Middle frontal gyrus (tissue), 1 donor: ENCODE results near the gene ABTB2.

Experiments used
- DNase-seq: peaks from one replicate; pipeline ENCODE4 v3.0.0-alpha.2; 2015; ENCODE audit warnings: low spot score; ENCODE audit errors: extremely low spot score

ABTB2 gene

DNA sequence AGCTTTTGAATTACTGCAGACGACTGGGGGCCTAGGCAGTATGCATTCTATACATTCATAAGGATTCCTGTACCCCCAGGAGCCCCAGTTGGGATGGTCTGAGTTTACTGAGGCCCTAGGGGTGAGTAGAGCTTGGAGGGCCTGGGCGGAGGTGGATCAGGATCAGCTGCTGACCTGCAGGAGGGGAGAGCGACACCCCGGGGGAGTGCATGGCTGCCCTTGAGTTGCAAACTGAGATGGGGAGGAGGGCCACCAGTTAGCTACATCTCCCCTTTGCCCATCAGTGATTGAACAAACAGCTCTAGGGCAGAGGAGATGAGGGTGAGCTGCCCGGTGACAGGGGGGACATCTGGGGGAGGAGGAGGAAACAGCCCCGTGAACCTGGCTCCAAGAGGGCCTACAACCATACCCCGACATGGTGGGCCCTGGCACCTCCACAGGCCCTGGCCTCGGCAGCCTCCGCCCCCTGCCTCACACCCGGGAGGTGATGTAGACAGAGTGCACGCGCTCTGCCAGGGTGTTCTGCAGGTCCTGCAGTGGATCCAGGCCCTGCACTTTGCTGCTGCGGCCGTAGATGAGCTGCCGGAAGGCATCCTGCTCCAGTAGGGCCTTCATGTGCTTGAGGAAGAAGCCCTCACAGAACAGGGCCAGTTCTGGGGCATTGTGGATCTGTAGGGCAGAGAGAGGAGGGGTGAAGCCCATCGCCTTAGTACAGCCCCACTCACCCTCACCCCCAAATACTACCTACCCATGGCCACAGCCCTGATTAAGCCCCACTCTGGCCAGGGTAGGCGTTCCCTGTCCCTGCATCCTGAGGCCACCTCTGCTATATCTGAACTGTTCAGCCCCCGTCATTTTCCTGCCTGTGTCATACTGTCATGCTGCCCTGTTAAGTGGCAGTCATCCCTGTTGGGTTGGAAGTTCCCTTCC lies 205.6 kb downstream of the ABTB2 start:
- no peak for DNase-seq

- DNase-seq: no peak
Observed at GRCh38 chr11:34151166-34151565, 206.6 kb downstream of the ABTB2 start.

GRCh38 chr11:34150494-34151151 lies 207.2 kb downstream of the ABTB2 start:
- no peak for DNase-seq

DNA sequence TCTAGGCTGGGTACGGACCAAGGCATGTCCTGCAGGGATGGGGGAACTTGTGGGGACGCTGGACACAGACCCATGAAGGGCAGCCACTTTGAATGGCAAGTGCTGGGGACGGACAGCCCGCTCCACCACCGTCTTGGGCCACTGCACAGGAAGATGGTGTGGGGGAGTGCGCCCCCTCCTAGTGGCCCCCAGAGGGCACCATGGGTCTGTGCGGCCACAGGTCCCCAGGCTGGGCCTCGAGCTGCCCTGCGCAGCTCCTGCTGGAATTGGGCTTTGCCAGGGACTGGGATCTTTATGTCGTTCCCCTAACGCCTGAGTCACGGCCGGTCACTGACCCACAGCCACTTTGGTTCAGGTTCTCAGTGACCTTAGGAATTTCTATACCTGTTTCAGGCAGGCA lies 208.0 kb downstream of the ABTB2 start:
- no peak for DNase-seq

DNA sequence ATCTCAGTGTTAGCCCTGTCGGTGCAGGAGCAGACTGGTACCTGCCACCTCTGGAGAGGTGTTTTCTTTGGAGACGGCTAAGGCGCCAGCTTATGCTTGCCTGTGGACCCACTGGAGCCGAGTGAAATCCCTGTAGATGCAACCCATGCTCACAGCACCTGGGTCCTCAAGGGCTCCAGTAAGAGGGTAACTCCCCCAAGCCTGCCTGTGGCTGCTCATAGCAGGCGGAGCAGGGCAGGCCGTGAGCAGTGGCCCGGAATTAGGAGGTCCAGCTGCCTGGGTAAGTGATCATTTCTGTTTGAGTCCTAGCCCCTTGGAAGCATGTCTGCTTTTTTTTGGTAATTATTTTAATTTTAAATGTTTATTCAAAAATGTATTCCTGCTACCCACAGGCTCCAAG lies 208.5 kb downstream of the ABTB2 start:
- DNase-seq: no peak

DNA sequence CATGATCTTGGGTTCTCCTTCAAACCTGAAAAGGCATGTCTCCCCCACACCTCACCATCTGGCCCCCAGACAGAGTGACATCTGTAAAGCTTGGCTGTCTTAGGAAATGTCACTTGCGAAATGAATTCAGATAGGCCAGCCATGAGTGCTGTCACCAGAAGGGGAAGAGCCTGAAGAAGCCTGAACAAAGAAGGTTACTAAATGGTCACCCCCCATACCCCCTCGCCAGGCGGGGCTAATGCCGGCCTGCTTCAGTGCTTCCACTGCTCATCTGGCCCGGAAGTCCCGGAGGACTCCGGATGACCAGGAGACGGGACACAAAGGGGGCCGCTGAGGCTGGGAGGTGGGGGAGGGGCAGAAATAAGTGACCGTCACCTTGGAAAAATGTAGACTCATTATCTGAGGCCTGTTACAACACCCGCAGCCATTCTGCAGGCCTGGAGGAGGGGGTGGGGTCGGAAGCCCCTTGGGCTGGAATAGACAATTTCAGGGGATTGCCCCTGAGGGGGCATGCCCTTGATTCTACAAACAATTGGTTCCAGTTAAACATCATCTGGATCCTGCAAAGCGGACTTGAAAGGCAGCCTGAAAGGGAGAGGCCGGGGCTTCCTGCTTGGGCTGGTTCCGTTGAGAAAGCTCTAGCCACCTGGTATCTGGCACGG lies 209.2 kb downstream of the ABTB2 start:
- no peak for DNase-seq

DNA sequence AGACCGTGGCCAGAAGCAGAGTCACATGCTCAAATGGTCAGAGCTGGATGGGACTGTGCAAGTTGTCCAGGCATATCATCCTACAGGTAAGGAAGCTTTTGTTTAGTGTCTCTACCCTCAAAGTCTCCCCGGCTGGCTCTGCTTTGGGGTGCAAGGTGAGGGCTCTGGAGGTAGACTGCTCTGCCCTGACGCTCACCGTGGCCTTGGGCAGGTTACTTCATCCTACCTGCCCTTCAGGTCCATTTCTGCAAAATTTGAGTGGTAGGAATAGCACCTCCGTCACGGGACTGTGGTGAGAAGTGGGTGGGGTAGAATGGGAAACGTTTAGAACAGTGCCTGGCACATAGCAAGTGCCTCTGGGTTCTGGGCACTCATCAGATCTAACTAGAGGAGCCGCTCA lies 210.2 kb downstream of the ABTB2 start:
- no peak for DNase-seq

DNA sequence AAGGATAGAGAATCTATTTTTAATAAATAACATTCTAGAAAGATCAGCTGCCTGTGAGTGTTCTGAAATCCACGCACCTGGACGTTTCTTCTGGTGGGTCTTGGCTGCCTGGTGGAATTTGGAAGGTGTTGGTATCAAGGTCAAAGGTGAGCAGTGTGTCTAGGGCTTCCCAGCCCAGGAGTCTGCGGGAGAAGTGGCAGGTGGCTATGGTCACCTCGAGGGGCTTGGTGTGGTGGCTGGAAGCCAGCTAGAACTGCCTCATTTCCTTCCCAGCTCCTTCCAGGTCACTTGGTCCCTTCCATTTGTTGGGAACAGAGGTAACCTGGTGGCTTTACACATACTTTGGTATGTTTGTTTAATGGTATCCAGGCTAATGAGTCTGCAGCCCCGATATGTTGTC lies 210.9 kb downstream of the ABTB2 start:
- no peak for DNase-seq

- no peak for DNase-seq
Observed at GRCh38 chr11:34146411-34146810, 211.4 kb downstream of the ABTB2 start.

DNA sequence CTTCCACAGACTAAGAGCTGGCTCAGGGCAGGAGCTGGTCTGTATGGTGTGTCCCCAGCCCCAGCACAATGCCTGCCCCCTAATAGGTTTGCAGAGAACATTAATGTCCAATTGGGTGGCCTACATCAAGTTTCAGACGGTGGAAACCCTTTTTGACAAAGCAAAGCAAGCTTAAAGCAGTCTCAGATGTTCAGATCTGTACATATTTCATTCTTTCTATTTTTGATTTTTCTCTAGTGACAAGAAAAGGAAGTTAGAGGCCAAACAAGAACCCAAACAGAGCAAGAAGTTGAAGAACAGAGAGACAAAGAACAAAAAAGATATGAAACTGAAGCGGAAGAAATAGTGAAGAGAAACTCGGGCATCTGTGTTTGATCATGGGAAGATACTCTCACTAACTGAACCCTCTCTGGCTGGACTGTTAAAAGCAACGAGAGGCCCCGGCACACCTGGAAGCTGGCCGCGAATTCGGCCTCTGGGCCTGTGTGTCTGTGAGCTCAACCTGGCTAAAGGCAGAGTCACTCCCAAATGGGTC lies 211.9 kb downstream of the ABTB2 start:
- no peak for DNase-seq

DNA sequence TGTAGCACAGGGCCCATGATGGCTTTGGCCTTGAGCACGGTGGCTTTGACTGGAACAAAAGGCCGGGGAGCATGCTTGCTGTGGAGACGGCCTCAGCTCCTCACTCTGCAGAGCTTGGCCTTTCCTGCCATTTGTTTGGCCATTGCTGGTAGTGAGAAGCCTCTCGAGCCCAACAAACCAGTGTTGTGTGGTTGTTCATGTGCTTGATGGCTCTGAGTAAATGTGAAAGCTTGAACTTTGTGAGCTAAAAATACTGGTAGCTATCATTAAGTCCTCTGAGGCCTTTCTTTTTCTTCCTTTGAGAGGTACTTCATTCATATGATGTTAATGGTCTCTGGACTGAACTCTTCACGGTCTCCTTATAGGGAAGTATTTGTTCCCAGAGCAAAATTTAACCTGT lies 212.7 kb downstream of the ABTB2 start:
- no peak for DNase-seq

- DNase-seq: no peak
Observed at GRCh38 chr11:34143048-34143447, 214.8 kb downstream of the ABTB2 start.

- DNase-seq: no peak
Observed at GRCh38 chr11:34140149-34140548, 217.7 kb downstream of the ABTB2 start.

DNA sequence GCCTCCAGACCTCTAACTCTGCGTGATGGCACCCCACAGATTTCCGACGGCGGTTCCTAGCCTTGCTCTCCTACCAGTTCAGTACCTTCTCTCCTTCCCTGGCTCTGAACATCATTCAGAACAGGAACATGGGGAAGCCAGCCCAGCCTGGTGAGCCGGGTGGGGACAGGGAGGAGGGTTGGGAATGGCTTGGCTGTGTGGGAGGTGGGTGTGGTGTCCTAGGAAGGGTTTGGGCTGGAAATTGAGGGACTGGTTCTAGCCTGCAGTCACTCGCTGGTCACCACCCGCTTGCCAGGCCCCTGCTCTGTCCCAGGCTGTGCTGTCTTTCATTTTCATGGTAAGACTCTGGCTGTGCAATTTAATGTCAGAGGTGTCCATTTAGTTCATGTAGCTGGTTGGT lies 218.5 kb downstream of the ABTB2 start:
- DNase-seq: no peak

DNA sequence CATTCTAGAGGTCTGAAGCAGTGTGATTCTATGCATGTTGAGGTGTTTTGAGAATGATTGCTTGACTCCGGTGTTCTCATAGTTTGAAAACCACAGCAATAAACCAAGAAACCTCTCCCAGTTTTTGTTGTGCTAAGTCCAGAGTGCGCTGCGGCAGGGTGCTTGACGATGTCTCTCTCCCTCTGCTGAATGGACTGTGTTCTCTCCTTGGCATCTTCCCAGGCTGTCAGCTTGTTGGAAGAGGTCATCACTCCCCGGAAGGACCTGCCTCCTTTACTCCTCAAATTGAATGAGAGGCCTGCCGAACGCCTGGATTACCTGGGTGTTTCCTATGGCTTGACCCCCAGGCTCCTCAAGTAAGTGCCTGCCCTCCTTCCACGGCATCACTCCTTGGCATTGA lies 221.4 kb downstream of the ABTB2 start:
- DNase-seq: no peak

DNA sequence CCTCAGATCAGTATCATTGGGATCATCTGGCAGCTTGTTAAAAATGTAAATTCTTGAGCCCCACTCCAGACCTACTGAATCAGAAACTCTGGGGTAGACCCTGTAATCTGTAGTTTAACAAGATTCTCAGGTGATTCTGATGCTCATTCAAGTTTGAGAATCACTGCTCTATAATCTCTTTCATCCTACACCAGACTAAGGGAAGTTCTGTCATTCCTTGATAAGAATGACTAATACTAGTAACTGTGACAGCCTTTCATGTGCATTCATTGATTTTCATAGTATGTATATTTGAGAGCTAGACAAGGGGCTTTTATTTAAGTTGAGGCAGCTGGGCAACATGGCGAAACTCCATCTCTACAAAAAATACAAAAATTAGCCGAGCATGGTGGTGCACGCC lies 222.4 kb downstream of the ABTB2 start:
- DNase-seq: no peak

GRCh38 chr11:34134765-34135164 lies 223.0 kb downstream of the ABTB2 start:
- DNase-seq: no peak

GRCh38 chr11:34132261-34132965 lies 225.4 kb downstream of the ABTB2 start:
- DNase-seq: no peak

GRCh38 chr11:34128824-34129223 lies 229.0 kb downstream of the ABTB2 start:
- no peak for DNase-seq

DNA sequence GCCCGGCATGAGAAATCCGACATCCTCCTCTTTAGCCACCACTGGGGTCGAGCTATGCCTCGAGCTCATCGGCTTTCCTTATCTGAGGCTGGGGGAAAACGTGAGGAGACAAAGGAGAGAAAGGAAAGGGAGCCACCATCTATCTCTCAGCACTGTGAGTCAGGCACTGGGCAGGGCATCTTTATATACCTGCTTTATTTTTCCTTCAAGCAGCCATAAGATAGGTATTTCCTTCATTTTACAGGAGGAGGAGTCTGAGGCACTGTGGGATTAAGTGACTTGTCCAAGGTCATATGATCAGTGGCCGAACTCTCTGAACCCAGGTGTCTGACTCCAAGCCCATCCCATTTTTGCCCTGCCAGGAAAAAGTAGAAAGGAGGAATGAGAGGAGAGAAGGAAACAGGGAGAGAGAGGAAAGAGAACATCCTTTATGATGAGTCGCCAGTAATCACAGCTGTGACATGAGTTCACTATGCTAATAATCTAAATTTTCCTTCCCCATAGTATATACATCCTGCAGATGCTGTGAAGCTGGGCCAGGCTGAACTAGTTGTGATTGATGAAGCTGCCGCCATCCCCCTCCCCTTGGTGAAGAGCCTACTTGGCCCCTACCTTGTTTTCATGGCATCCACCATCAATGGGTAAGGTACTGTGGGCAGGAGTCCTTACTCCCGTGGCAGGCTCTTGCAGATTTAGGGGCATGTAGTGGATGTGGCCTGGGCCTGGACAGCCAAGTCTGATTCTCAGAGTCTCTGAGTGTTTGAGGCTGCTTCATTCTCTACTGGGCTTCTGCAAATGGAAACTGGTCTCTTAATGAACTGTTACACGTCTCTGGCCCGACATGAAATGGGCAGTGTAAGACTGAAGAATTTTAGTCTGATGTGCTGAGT lies 230.6 kb downstream of the ABTB2 start:
- no peak for DNase-seq
